Fibroblast of the aortic adventitia (primary cell): ENCODE results near the gene TBPL1. TPM values are rescaled to one million over a fixed set of nuclear protein-coding genes. Genes with fewer than 3 reads are reported as not detected.

Experiments
- DNase-seq: peaks from one replicate; pipeline ENCODE4 v3.0.0-alpha.2; 2010; ENCODE audit warnings: low read depth
- H3K4me3 ChIP-seq: 2 replicates; pipeline ENCODE4 v1.5.1; 2011; ENCODE audit warnings: low read depth, mild to moderate bottlenecking, control low read depth, low read length, moderate library complexity
- CTCF ChIP-seq: IDR thresholded peaks from 2 replicates; pipeline ENCODE4 v1.5.1; 2011; ENCODE audit warnings: mild to moderate bottlenecking, low read length, control low read depth, inconsistent platforms; ENCODE audit not compliant: insufficient read depth
- total RNA-seq: library from RNA; depleted of rRNA; stranded (reverse); fragments of >200 nt; gene quantifications from 2 replicates; pipeline ENCODE4 v1.2.3, GENCODE V29; 2012; ENCODE audit warnings: low replicate concordance

Gene TBPL1
- 10.9 and 30.2 TPM in 2 replicates for total RNA-seq

- no peak for TF ChIP-seq CTCF
- peak; percentile 96 for DNase-seq
- H3K4me3 ChIP-seq = peak within 1 kb of the TSS; percentile 95
Measured at GRCh38 chr6:133952815-133953633, at the start of gene TBPL1. TBPL1 (plus strand) TSS chr6:133953224; CDS start chr6:133980126, 26,902 bp downstream.

GRCh38 chr6:133903855-133904254, 49.2 kb upstream of the TBPL1 start:
- no peak for TF ChIP-seq CTCF
- no peak for DNase-seq
- H3K4me3 ChIP-seq = no peak overlapping the region

GRCh38 chr6:133906050-133906449, 47.0 kb upstream of the TBPL1 start:
- no peak for TF ChIP-seq CTCF
- no peak overlapping the region for H3K4me3 ChIP-seq
- no peak for DNase-seq

- TF ChIP-seq CTCF = peak; percentile 91
- peak; percentile 95 for DNase-seq
- no peak overlapping the region for H3K4me3 ChIP-seq
Measured at GRCh38 chr6:133916650-133917151, 36.3 kb upstream of the TBPL1 start.

GRCh38 chr6:133917781-133918180, 35.2 kb upstream of the TBPL1 start:
- no peak for TF ChIP-seq CTCF
- H3K4me3 ChIP-seq = no peak overlapping the region
- DNase-seq = no peak

- no peak overlapping the region for H3K4me3 ChIP-seq
- DNase-seq = no peak
- no peak for TF ChIP-seq CTCF
Measured at GRCh38 chr6:133918208-133918930, 34.7 kb upstream of the TBPL1 start.
